Activated CD4-positive, alpha-beta T cell treated with anti-CD3 and anti-CD28 coated beads for 36 hours (primary cell): ENCODE measurements around the gene ERGIC1. TPM values are rescaled to one million over a fixed set of nuclear protein-coding genes. Genes with fewer than 3 reads are reported as not detected.

ENCODE experiments used
- ATAC-seq: fragments of 200-7000 bp; cut with Tn5 transposase; one replicate; pipeline ENCODE4 v1.10.0; 2021; ENCODE audit warnings: mild to moderate bottlenecking, moderate library complexity
- CTCF ChIA-PET: fragments of 350-600 bp; sonication (Branson Sonifier 250); formaldehyde crosslinking; loops from one replicate; lab custom pipeline; 2021; ENCODE audit warnings: antibody characterized with exemption; lab: Charles Lee
- POLR2A ChIA-PET: fragments of 350-600 bp; sonication (Branson Sonifier 250); formaldehyde crosslinking; loops from one replicate; lab custom pipeline; 2021; ENCODE audit warnings: antibody characterized with exemption, inconsistent platforms; lab: Charles Lee
- DNase-seq: peaks from one replicate; pipeline ENCODE4 v3.0.0-alpha.2; 2020
- H3K27ac Mint-ChIP-seq: one replicate; pipeline ENCODE4 v1.8.0; 2021; ENCODE audit warnings: mixed read lengths
- H3K27me3 Mint-ChIP-seq: one replicate; pipeline ENCODE4 v1.8.0; 2021; ENCODE audit warnings: mixed read lengths
- H3K36me3 Mint-ChIP-seq: one replicate; pipeline ENCODE4 v1.8.0; 2021; ENCODE audit warnings: low read depth, mixed read lengths
- H3K4me1 Mint-ChIP-seq: one replicate; pipeline ENCODE4 v1.8.0; 2021; ENCODE audit warnings: mixed read lengths
- H3K4me3 Mint-ChIP-seq: one replicate; pipeline ENCODE4 v1.8.0; 2021; ENCODE audit warnings: mild to moderate bottlenecking, moderate library complexity, mixed read lengths
- H3K9me3 Mint-ChIP-seq: one replicate; pipeline ENCODE4 v1.8.0; 2021; ENCODE audit warnings: low read depth, mixed read lengths
- intact Hi-C, 2 experiments: fragments of 100-400 bp; cut with DNase I in 1 of 2; cut with micrococcal nuclease in 1 of 2; formaldehyde crosslinking; loops; one replicate each; pipeline versions ENCODE4 v1.14.2 to v1.15.1; 2022 to 2024; cut with DNase I, micrococcal nuclease
- total RNA-seq, 2 experiments: library from RNA; stranded (reverse); gene quantifications; one replicate each; pipeline ENCODE4 v1.2.3, GENCODE V29; 2021

ERGIC1 gene
- total RNA-seq, 2 experiments from 2014 or later: 40.3 to 50.0 TPM

DNA sequence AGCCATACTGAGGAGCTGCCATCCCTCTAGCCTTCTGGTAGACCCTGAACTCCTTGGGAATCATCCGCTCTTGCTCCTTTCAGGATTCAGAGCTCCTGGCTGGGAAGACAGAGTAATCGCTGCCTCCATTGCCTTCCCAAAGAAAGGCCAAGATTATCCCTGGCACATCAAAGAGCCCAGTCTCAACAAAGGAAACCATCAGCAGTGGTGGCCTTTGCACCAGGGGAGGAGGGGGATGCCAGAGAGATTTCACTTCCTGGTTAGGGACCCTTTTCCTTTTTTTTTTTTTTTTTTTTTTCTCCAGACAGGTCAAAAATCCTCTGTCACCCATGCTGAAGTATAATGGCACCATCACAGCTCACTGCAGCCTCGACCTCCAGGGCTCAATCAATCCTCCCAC lies 16.0 kb upstream of the ERGIC1 start:
- CTCF ChIA-PET: interaction anchor here (0.9 kb wide), 1 partner anchor 11 kb away, joined by 3 read pairs; no protein-coding TSS in a partner anchor
- no peak for ATAC-seq

DNA sequence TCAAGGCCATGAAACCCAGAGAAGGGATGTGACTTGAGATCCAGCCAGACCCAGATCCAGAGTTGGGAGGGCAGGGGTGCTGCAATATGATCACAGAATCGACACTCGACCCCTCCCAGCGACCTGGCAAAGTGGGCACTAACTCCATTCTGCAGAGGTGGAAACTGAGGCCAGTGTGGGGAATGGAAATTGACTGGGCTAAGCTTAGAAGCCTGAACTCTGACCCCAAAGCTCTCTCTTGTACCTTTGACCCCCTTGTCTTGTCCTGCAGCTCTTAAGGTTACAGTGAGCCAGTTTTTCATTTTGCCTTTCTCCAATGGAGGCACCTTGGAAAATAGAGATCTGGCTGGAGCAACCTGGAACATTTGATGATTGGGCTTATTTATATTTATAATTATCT lies 14.5 kb upstream of the ERGIC1 start:
- POLR2A ChIA-PET: no interaction called here

More for the DNA sequence above, 16.0 kb upstream of the ERGIC1 start:
- Mint-ChIP-seq H3K4me1 (peaks cover 18% of the 10 kb centered on the region), H3K27ac (no peak overlapping the region), H3K4me3 (no peak overlapping the region), H3K27me3 (peaks cover 3% of the 10 kb centered on the region), H3K36me3 (no peaks in the 10 kb centered on the region), H3K9me3 (no peaks in the 10 kb centered on the region)
- no peak for DNase-seq
- intact Hi-C loops: no loop called here
- POLR2A ChIA-PET: no interaction called here

DNA sequence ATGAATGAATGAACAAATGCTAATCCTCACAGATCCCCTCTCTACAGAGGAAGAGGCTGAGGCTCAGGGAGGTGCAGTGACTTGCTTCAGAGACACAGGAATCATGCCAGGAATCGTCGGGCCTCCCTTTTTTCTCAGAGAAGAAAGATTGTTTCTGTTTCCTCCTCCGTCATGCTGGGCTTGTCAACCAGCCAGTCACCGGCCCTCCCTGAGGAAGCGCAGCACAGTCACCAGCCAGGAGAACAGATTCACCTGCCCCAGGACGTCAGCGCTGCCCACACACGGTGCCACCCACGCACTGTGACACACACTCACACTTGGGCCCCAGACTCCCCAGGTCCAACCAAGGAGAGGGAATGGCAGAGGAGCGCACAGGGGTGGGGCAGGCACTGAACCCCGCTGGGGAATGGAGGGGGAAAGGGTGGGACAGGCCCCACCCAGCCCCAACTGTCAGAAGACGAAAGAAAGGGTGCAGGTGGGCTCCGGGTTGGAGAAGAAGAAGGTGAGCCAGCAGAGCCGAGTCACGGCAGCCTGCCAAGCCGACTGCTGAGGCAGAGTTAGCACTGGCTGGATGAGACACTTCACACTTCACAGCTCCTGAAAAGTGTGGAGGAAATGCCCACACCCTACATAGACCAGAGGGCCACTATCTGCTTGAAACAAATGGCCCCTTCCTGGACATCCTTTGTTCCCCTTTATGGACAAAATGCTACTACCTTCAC lies 13.8 kb upstream of the ERGIC1 start:
- Mint-ChIP-seq H3K9me3 (peaks cover 1% of the 10 kb centered on the region), H3K27me3 (no peaks in the 10 kb centered on the region), H3K4me1 (peaks cover 18% of the 10 kb centered on the region), H3K27ac (no peak overlapping the region), H3K4me3 (no peak overlapping the region), H3K36me3 (peaks cover under 1% of the 10 kb centered on the region)
- intact Hi-C loops: no loop called here
- POLR2A ChIA-PET: interaction anchor here (0.7 kb wide), 1 partner anchor 31 kb away, joined by 3 read pairs; no protein-coding TSS in a partner anchor
- DNase-seq (peak; percentile 69), ATAC-seq (peak; percentile 75)
- CTCF ChIA-PET: interaction anchor here (1.2 kb wide), 1 partner anchor 44 kb away, joined by 3 read pairs; no protein-coding TSS in a partner anchor

More for the DNA sequence above, 14.5 kb upstream of the ERGIC1 start:
- Mint-ChIP-seq H3K27ac (no peak overlapping the region), H3K4me3 (no peak overlapping the region), H3K36me3 (no peaks in the 10 kb centered on the region), H3K9me3 (no peaks in the 10 kb centered on the region), H3K27me3 (no peaks in the 10 kb centered on the region), H3K4me1 (peaks cover 18% of the 10 kb centered on the region)
- DNase-seq: no peak
- intact Hi-C loops: no loop called here
- no peak for ATAC-seq
- CTCF ChIA-PET: no interaction called here

DNA sequence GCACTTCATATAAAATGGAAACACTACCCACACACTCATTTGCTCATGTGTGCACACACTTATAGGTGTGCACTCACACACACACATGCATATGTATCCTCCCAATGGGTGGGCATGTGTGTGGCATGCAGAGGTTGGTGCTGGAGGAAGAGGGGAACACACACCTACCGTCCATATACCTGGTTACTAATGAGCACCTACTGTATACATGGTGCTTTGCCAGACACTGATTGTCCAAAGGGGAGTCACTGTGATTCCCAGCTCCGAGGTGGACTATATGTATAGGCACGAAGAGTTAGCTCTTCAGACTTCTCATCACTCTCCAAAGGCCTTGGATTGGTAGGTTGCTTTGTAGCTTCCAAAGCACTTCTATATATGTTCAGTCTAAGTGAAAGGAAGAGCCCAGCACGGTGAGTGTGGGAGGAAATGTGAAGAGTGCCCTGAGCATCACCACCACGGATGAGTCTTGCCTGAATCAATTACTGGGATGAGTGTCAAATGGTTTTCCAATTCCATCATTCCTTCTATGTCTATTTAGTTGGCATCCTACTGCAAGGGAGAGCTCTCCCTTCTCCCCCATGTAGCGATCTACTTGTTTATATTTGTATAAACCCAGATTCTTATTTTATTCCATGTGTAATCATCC lies 12.6 kb upstream of the ERGIC1 start:
- Mint-ChIP-seq H3K4me3 (no peak overlapping the region), H3K4me1 (peaks cover 17% of the 10 kb centered on the region), H3K27me3 (no peaks in the 10 kb centered on the region), H3K27ac (no peak overlapping the region), H3K9me3 (peaks cover 14% of the 10 kb centered on the region), H3K36me3 (peaks cover 6% of the 10 kb centered on the region)
- no peak for ATAC-seq
- ChIA-PET CTCF (interaction anchor here (0.6 to 1.2 kb wide), 4 partner anchors 24 to 105 kb away, joined by 3 read pairs; no protein-coding TSS in a partner anchor), POLR2A (no interaction called here)
- intact Hi-C loops: no loop called here
- no peak for DNase-seq

DNA sequence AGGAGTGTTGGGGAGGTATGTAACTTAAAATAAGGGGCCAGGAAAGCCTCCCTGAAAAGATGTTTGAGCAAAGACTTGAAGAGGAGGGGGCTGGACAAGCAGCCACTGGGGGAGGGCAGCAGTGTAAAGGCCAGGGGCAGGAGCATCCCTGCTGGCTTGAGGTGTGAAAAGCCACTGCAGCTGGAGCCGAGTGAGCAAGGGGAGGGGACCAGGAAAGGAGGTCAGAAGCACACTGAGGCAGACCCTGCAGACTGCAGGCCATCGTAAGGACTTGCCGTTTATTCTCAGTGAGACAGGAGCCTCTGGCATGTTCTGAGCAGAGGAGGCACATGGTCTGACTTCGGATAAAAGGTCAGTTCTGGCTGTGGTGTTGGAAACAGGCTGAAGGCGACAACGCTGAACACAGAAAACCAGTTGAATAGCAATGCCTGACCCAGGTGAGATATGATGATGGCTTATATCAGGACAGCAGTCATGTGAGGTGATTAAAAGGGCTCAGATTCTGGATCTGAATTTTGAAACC lies 10.2 kb upstream of the ERGIC1 start:
- DNase-seq (no peak), ATAC-seq (no peak)
- CTCF ChIA-PET: interaction anchor here (0.8 to 1.3 kb wide), 2 partner anchors 35 to 52 kb away, joined by 3 to 4 read pairs; no protein-coding TSS in a partner anchor
- Mint-ChIP-seq H3K9me3 (peaks cover 17% of the 10 kb centered on the region), H3K4me1 (peaks cover 10% of the 10 kb centered on the region), H3K27me3 (no peaks in the 10 kb centered on the region), H3K27ac (no peak overlapping the region), H3K4me3 (no peak overlapping the region), H3K36me3 (peaks cover 6% of the 10 kb centered on the region)
- POLR2A ChIA-PET: no interaction called here
- intact Hi-C loops: no loop called here

DNA sequence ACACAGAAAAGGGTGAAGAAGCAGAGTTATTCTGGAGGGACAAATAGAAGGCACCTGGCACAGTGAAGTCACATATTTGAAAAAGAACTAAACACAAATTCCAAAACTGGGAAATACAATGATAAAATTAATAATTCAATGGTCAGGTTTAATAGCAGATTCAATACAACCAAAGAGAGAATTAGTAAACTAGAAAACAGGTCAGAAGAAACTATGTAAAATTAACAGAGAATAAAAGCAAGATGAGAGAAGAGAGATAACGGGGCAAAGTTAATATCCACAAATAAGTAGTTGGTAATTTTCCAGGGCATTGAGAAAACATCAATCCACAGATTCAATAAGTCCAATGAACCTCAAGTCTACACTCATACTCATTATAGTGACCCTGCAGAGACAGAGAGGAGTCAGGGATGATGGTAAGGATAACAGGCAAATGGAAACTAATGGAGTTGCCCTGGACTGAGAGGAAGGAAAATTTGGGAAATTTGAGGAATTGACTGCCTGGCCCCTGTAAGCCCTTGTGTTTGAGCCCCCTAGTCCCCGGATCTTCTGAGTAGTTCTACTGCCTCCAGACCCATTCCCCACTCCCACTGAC lies 8.3 kb upstream of the ERGIC1 start:
- H3K27me3 Mint-ChIP-seq: no peaks in the 10 kb centered on the region
- intact Hi-C loops: no loop called here
- DNase-seq: no peak
- ChIA-PET POLR2A (no interaction called here), CTCF (no interaction called here)
- no peak overlapping the region for H3K4me3 Mint-ChIP-seq
- H3K36me3 Mint-ChIP-seq: peaks cover 6% of the 10 kb centered on the region
- no peaks in the 10 kb centered on the region for H3K4me1 Mint-ChIP-seq
- ATAC-seq: no peak
- H3K9me3 Mint-ChIP-seq: peaks cover 17% of the 10 kb centered on the region
- H3K27ac Mint-ChIP-seq: no peak overlapping the region

DNA sequence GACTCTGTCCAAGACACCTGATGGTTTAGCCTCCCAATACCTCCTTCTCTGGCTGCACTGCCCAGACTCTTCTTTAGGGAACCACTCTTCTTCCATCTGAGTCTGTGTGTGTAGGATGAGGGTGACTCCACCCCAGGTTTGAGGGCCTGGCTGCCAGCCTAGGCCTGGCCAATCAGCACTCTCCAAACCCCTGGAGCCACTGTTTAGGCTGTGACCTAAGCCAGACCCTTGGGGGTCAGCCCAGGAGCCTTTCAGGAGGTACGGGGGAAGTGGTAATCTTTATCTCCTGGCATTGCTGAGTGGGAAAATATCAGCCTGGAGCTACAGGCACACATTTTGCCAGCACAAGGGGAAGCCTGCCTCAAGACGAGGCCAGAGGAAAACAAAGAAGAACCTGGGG lies 6.2 kb upstream of the ERGIC1 start:
- Mint-ChIP-seq H3K4me1 (peaks cover 1% of the 10 kb centered on the region), H3K9me3 (peaks cover 17% of the 10 kb centered on the region), H3K27me3 (no peaks in the 10 kb centered on the region), H3K36me3 (peaks cover 6% of the 10 kb centered on the region), H3K4me3 (no peak overlapping the region), H3K27ac (no peak overlapping the region)
- intact Hi-C loops: no loop called here
- ChIA-PET POLR2A (interaction anchor here (0.6 kb wide), 1 partner anchor 63 kb away, joined by 3 read pairs; no protein-coding TSS in a partner anchor), CTCF (no interaction called here)
- ATAC-seq: no peak
- DNase-seq: no peak

DNA sequence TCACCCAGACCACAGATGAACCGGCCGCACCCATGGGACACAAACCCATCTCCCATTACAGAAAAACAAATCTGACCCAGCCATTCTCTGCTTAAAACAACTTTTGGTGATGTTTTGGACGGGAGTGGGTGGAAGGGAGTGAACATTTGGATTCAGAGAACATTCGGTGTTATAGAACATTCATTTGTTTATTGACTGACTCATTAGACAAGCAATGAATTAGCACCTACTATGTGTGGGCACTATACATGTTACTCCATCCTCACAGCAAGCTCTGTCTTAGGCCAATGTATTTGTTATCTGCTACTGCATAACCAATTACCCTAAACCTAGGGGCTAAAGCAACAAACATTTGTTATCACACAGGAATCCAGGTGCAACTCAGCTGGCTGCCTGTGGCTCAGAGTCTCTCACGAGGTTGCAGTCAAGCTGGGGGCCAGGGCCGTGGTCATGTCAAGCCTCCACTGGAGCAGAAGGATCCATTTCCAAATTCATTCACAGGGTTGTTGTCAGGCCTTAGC lies 5.1 kb upstream of the ERGIC1 start:
- H3K4me1 Mint-ChIP-seq: peaks cover 12% of the 10 kb centered on the region
- no peaks in the 10 kb centered on the region for H3K27me3 Mint-ChIP-seq
- CTCF ChIA-PET: interaction anchor here (1.2 kb wide), 1 partner anchor 11 kb away, joined by 3 read pairs; no protein-coding TSS in a partner anchor
- no peak overlapping the region for H3K27ac Mint-ChIP-seq
- POLR2A ChIA-PET: no interaction called here
- intact Hi-C loops: no loop called here
- no peak for ATAC-seq
- H3K4me3 Mint-ChIP-seq: no peak overlapping the region
- no peak for DNase-seq
- H3K36me3 Mint-ChIP-seq: peaks cover 6% of the 10 kb centered on the region
- H3K9me3 Mint-ChIP-seq: peaks cover 17% of the 10 kb centered on the region

DNA sequence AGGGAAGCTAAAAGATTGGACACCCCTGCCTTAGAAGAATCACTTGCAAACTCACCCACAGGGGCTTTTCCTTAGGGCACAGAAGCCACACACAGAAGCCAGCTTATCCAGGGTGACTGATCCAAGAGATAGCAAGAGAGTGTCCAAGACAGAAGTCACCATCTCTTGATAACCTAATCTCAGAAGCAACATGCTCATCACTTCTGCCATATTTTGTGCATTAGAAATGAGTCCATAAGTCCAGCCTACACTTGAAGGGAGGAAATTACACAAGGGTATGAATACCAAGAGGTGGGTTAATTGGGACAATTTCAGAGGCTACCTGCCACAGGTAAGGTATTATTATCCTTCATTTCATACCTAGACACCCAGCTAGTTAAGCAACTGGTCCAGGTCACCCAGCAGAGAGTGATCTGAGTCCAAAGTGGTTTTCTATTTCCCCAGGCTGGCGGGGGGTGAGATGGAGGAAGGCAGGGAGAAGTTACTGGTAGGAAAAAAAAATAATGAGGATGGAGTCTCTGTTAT lies 3.7 kb upstream of the ERGIC1 start:
- peaks cover 16% of the 10 kb centered on the region for H3K4me1 Mint-ChIP-seq
- DNase-seq (no peak), ATAC-seq (no peak)
- intact Hi-C loops: loop anchor here in 1 of 2 experiments (5.0 kb wide), 2 partner anchors 113 to 227 kb away; partner anchors contain the start of gene CREBRF
- CTCF ChIA-PET: interaction anchor here (0.6 to 1.2 kb wide), 3 partner anchors 12 to 99 kb away, joined by 3 to 4 read pairs (median 3); no protein-coding TSS in a partner anchor
- peaks cover 15% of the 10 kb centered on the region for H3K9me3 Mint-ChIP-seq
- peaks cover 4% of the 10 kb centered on the region for H3K36me3 Mint-ChIP-seq
- H3K27ac Mint-ChIP-seq: no peak overlapping the region
- H3K4me3 Mint-ChIP-seq: no peak overlapping the region
- POLR2A ChIA-PET: no interaction called here
- H3K27me3 Mint-ChIP-seq: no peaks in the 10 kb centered on the region

DNA sequence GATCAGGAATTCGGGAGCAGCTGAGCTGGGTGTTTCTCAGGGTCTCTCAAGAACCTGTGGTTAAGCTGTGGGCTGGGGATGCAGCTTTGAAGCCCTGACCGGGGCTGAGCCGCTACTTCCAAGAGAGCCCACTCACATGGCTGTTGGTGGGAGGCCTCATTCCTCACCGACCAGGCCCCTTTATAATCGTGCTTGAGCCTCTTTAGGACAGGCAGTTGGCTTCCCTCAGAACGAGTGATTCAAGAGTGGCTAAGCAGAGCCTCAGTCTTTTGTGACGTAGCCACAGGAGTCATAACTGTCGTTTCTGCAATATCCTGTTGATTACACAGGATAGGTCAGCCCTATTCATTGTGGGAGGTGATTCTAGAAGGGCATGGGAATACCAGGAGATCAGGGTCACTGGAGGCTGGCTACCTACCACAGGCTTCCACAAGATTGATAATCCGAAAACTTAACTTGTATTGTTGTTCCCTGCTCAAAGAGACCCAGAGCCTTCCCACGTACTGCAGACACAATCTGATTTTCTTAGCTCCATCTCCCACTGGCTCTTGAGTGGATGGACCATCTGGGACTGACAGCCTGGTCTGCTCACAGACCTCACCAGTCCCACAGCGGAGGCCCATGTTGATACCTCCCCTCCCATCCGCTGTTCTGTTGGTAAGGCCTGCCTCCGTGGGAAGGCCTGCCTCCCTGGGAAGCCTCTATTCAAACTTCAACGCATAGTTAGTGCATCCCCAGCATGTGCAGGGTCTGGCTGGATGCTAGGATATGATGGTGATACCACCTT lies 3.0 kb upstream of the ERGIC1 start:
- intact Hi-C loops: loop anchor here in 1 of 2 experiments (5.0 kb wide), 2 partner anchors 114 to 226 kb away; partner anchors contain the start of gene CREBRF
- H3K36me3 Mint-ChIP-seq: no peaks in the 10 kb centered on the region
- no peak overlapping the region for H3K4me3 Mint-ChIP-seq
- H3K4me1 Mint-ChIP-seq: peaks cover 23% of the 10 kb centered on the region
- no peak overlapping the region for H3K27ac Mint-ChIP-seq
- no peaks in the 10 kb centered on the region for H3K27me3 Mint-ChIP-seq
- ChIA-PET POLR2A (interaction anchor here (0.6 kb wide), 1 partner anchor 23 kb away, joined by 5 read pairs; no protein-coding TSS in a partner anchor), CTCF (interaction anchor here (0.7 kb wide), 1 partner anchor 100 kb away, joined by 3 read pairs; no protein-coding TSS in a partner anchor)
- peaks cover 7% of the 10 kb centered on the region for H3K9me3 Mint-ChIP-seq
- DNase-seq: no peak
- peak; percentile 21 for ATAC-seq
